HepG2 (cell line): ENCODE results near the gene NOL4L. TPM values are rescaled to one million over a fixed set of nuclear protein-coding genes. Genes with fewer than 3 reads are reported as not detected.

Experiments
- DZIP1 ChIP-seq: sonication (generic); formaldehyde crosslinking; IDR thresholded peaks from 2 replicates; pipeline ENCODE4 v1.5.0; 2020; ENCODE audit warnings: mild to moderate bottlenecking, missing genetic modification reagents
- POGZ ChIP-seq: sonication (generic); formaldehyde crosslinking; IDR thresholded peaks from 2 replicates; pipeline ENCODE4 v1.4.0; 2020; ENCODE audit warnings: mild to moderate bottlenecking, missing genetic modification reagents
- TBX2 ChIP-seq: sonication (generic); formaldehyde crosslinking; IDR thresholded peaks from 2 replicates; pipeline ENCODE4 v1.5.0; 2020; ENCODE audit warnings: missing genetic modification reagents, mild to moderate bottlenecking, borderline replicate concordance
- polyA plus RNA-seq, 8 experiments: library from polyadenylated mRNA; depleted of rRNA in 3 of 8; stranded (reverse) in 7 of 8; unstranded in 1 of 8; fragments of >200 nt; fragmentation: Illumina TruSeq in 4 of 8; extraction: Trizol in 4 of 8; gene quantifications; 2 replicates each; pipeline versions ENCODE4 v1.2.1 to v1.2.3, GENCODE V29; 2011 to 2016; ENCODE audit warnings: low read depth in 4 of 8, missing spikeins in 1 of 8, mixed read lengths in 1 of 8; ENCODE audit not compliant: insufficient read depth in 1 of 8
- total RNA-seq, 5 experiments: library from RNA; depleted of rRNA; stranded (reverse); fragments of >200 nt; fragmentation: Illumina TruSeq; extraction: Trizol; gene quantifications; 2 replicates each; pipeline ENCODE4 v1.2.3, GENCODE V29; 2016; ENCODE audit warnings: low read depth in 1 of 5
- TF ChIP-seq, protein P1 (sequence below): sonication (generic); formaldehyde crosslinking; IDR thresholded peaks from 2 replicates; pipeline ENCODE4 v1.8.0; 2022; ENCODE audit warnings: missing genetic modification reagents, mild to moderate bottlenecking, inconsistent platforms, borderline replicate concordance
- TF ChIP-seq, protein P2 (sequence below), 2 experiments: sonication (generic) in 1 of 2; formaldehyde crosslinking in 1 of 2; IDR thresholded peaks; 2 replicates each; pipeline versions ENCODE4 v1.5.1 to v1.6.1; 2011 to 2020; ENCODE audit warnings: borderline replicate concordance in 1 of 2, low read depth in 1 of 2, low read length in 1 of 2, mild to moderate bottlenecking in 1 of 2, missing genetic modification reagents in 1 of 2, moderate library complexity in 1 of 2
- TF ChIP-seq, protein P3 (sequence below): sonication (generic); formaldehyde crosslinking; IDR thresholded peaks from 2 replicates; pipeline ENCODE4 v1.5.0; 2020; ENCODE audit warnings: missing genetic modification reagents

Gene NOL4L
- total and polyA plus RNA-seq, 2 of the 13 experiments (the other 11 are each of a cell fraction or from before 2014, with no cell fraction given) = 16.6 to 35.4 TPM

GRCh38 chr20:32560989-32561830, 23.9 kb downstream of the NOL4L start (continued):
- TF ChIP-seq, protein P1, sequence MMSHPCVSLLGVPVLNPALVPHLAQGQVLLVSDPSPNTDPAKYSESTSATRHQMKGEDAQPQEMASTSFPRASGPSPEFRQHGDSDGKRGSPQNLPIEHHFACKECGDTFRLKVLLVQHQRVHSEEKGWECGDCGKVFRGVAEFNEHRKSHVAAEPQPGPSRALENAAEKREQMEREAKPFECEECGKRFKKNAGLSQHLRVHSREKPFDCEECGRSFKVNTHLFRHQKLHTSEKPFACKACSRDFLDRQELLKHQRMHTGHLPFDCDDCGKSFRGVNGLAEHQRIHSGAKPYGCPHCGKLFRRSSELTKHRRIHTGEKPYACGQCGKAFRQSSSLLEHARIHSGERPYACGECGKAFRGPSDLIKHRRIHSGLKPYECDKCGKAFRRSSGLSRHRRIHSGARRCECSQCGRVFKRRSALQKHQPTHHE (CRISPR knock-in tag) = peak; percentile 48; the same call in 1 of the 2 replicates
- TF ChIP-seq TBX2 (CRISPR knock-in tag) (peak; percentile 50), DZIP1 (CRISPR knock-in tag) (0 out of 2 replicates have a peak, but pooled peaks have one; percentile 73), POGZ (0 out of 2 replicates have a peak, but pooled peaks have one; percentile 28)
- TF ChIP-seq, protein P2, sequence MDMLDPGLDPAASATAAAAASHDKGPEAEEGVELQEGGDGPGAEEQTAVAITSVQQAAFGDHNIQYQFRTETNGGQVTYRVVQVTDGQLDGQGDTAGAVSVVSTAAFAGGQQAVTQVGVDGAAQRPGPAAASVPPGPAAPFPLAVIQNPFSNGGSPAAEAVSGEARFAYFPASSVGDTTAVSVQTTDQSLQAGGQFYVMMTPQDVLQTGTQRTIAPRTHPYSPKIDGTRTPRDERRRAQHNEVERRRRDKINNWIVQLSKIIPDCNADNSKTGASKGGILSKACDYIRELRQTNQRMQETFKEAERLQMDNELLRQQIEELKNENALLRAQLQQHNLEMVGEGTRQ (IDR thresholded peaks at IDR 0.05; ENCODE audit: low read depth, low read length) = no peak
- TF ChIP-seq, protein P2 (CRISPR knock-in tag; IDR thresholded peaks at IDR 0.05; ENCODE audit: borderline replicate concordance) = peak; percentile 19; the same call in 1 of the 2 replicates
- TF ChIP-seq, protein P3, sequence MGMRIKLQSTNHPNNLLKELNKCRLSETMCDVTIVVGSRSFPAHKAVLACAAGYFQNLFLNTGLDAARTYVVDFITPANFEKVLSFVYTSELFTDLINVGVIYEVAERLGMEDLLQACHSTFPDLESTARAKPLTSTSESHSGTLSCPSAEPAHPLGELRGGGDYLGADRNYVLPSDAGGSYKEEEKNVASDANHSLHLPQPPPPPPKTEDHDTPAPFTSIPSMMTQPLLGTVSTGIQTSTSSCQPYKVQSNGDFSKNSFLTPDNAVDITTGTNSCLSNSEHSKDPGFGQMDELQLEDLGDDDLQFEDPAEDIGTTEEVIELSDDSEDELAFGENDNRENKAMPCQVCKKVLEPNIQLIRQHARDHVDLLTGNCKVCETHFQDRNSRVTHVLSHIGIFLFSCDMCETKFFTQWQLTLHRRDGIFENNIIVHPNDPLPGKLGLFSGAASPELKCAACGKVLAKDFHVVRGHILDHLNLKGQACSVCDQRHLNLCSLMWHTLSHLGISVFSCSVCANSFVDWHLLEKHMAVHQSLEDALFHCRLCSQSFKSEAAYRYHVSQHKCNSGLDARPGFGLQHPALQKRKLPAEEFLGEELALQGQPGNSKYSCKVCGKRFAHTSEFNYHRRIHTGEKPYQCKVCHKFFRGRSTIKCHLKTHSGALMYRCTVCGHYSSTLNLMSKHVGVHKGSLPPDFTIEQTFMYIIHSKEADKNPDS (CRISPR knock-in tag) = peak; percentile 15; the same call in 1 of the 2 replicates
- TF ChIP-seq, all 625 proteins: peak for 160
